Measurements from ENCODE around the gene ABCB9.

DNA sequence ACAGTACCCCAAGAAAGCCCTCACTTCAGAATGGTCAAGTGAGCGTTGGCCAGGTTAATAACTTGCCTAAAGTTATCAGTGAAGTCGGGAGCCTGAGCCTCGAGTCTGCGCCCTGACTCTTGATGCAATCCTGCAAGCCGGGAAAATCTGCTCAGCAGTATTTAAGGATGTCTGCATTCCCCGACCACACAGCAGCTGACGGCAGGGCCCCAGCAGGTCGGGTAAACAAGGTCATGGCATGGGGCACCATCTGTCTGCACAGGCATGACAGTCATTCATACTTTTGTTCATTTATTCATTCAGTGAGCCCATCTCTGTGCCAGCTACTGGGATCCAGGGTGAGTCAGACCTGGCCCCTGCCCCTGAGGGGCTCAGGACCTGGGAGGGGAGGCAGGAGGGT, 11.1 kb downstream of the ABCB9 start:
- TF ChIP-seq EZH2 (IDR thresholded peaks at IDR 0.05) = no peak
- no peak for TF ChIP-seq RAD21 (IDR thresholded peaks at IDR 0.05; ENCODE audit: low read depth)
- no peak for TF ChIP-seq POLR2AphosphoS5 (IDR thresholded peaks at IDR 0.05; ENCODE audit: low read depth, low read length)
- TF ChIP-seq, protein P1, sequence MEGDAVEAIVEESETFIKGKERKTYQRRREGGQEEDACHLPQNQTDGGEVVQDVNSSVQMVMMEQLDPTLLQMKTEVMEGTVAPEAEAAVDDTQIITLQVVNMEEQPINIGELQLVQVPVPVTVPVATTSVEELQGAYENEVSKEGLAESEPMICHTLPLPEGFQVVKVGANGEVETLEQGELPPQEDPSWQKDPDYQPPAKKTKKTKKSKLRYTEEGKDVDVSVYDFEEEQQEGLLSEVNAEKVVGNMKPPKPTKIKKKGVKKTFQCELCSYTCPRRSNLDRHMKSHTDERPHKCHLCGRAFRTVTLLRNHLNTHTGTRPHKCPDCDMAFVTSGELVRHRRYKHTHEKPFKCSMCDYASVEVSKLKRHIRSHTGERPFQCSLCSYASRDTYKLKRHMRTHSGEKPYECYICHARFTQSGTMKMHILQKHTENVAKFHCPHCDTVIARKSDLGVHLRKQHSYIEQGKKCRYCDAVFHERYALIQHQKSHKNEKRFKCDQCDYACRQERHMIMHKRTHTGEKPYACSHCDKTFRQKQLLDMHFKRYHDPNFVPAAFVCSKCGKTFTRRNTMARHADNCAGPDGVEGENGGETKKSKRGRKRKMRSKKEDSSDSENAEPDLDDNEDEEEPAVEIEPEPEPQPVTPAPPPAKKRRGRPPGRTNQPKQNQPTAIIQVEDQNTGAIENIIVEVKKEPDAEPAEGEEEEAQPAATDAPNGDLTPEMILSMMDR (IDR thresholded peaks at IDR 0.05 in 2 of 3, conservative IDR thresholded peaks at IDR 0.05 in 1 of 3; ENCODE audit: borderline replicate concordance in 1 of 3, insufficient read depth in 1 of 3, low read depth in 2 of 3, low read length in 2 of 3) = no peak
- no peak for TF ChIP-seq ZNF274 (IDR thresholded peaks at IDR 0.05; ENCODE audit: low read depth, low read length)
- TF ChIP-seq POLR2A (IDR thresholded peaks at IDR 0.05; ENCODE audit: borderline replicate concordance, extremely low read depth, insufficient read depth, insufficient read length) = no peak

All from HCT116 (cell line).